HG02610 (cell line): ENCODE measurements around the gene EIF2AK3.
"Not testable (repeated sequence)": the region's sequence is repeated elsewhere in the genome, so short reads cannot be mapped to it uniquely, and the experiment has no call there.

Experiments used
- ATAC-seq: cut with Tn5 transposase; IDR thresholded peaks from one replicate; pipeline ENCODE4 v1.9.1; 2021; ENCODE audit warnings: mild to moderate bottlenecking, moderate library complexity; ENCODE audit not compliant: unreplicated experiment

EIF2AK3 gene

DNA sequence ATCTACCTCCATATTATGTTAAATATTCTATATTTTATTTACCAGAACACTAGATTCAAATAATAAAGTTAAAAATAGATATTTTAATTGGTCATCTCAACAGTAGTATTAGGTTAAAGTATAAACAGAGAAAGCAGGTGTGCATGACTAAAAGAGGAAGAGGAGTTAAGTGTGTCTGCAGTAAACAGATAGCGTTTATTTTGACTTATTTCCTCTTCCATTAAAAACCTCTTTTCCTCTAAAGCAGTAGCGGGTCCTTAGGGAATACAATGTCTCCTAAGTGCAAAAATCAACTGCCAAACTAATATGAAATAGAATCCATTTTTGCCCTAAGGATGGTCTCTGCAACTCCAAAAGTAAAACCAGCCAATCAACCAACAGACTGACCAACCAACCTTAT lies 27.7 kb downstream of the EIF2AK3 start:
- no peak for ATAC-seq

DNA sequence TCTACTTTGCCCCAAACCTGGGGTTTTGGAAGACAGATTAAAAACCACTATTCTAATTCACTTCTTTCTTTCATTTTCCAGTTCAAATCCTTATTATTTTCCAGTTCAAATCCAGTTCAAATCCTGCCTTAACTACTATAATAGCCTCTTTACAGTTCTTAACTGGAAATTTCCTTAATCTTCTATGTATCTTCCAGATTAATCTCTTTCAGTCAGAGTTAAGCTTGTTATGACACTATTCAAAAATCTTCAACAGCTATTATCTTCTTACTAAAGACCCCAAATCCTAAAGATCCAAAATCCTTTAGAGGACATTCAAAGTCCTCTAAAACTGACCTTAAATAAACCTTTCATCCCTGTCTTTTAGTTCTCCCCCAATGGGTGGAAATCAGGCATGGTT lies 30.1 kb downstream of the EIF2AK3 start:
- ATAC-seq, result no peak

DNA sequence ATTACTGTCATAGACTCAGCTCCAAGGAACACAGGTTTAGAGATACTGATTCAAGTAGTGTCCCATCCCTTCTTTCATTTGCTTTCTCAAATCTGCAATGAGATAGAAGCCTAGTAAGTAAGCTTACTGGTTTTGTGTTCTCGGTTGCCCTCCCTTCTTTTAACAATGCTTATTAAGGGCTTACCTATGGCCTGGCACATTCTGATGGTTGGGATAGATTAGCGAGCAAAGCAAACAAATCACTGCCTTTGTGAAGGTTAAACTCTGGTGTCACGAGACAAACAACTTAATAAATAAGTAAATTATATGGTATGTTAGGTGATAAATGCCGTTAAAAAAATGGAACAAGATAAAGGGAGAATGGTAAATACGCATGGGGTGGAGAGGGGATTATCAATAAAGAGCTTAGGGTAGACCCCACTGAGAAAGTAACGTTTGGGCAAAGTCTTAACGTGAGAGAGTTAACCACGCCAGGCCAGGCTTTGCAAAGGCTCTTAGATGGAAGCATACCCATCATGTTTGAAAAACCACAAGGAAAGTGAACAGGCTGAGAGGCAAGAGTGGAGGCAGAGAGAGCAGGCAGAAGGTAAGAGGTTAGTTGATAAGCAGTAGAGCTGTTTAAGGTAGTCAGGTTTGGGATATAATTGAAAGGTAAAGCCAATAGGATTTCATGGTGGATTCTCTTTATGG lies 31.0 kb downstream of the EIF2AK3 start:
- no peak for ATAC-seq

DNA sequence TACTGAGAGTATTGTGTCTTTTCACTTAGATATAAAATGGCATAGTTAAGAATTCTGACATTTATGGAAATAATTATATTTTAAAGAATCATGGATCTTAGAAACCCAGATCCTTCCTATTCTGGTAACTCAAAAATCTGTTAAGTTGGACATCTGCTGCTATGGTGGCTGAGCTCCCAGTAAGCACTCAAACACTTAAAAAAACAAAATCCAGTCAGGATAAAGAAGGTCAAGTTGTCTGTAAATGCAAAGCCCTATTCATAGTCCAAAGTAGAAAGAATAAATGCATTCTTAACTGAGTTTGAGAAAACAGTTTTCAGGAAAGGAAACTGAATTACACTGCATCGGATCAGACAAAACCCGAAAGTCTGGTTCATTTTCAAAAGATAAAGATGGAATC lies 35.6 kb downstream of the EIF2AK3 start:
- no peak for ATAC-seq

DNA sequence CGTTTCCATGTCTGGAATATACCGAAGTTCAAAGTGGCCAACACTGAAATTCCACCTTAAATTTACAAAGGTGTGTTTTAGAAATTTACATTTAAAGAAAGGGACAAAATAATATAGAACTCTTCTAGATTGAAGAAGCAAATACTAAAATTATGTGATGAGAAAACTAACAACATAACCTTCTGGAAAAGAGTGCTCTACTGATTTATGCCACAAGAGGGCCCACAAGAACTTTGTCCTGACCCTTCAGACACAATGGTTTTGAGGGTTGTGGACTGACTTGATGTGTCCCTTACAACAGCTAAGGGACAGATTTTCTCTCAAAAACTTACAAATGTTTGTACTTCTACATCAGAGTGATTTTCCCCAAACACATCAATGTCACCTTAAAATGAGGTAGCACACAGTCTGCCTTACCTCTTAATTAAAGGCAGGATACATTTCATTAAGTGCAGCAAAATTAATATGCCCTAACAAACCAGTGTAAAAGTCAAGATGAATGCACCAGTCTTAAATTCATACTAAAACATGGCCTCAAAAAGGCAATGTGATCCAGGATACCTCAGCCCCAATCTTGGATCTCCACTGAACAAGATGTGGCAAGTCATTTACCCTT lies 36.2 kb downstream of the EIF2AK3 start:
- peak; percentile 76 for ATAC-seq

DNA sequence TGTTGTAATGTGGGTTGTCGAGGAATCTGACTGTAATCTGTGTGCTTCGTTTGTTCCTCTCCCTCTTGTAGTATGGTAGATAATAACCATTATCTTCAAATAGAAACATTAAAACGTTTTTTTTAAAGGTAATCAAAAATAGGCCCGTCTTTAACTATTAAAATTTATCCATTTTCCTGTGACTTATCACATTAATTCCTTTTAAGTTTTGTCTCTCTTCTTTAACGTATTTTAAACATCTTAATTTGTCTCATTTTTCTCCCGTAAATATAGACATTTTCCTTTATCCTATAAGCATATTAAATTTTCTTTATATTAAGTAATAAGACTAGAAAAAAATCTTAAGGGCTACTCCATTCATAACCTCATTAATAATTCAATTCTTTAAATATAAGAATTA lies 41.3 kb downstream of the EIF2AK3 start:
- ATAC-seq, result no peak

DNA sequence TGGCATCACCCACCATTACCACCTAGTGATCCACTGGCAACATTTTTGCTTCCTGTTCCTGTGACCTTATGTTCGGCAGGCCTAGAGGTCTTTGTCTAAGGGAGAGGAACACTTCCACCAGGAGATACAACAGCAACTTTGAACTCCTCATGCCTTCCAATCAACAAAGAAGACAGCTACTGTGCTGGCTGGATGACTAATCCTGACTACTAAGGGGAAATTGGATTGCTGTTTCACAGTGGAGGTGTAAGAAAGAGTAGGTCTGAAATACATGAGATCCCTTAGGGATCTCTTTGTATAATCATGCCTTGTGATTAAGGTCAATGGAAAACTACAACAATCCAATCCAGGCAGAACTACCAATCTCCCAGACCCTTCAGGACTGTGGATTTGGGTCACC lies 45.2 kb downstream of the EIF2AK3 start:
- ATAC-seq, result no peak

DNA sequence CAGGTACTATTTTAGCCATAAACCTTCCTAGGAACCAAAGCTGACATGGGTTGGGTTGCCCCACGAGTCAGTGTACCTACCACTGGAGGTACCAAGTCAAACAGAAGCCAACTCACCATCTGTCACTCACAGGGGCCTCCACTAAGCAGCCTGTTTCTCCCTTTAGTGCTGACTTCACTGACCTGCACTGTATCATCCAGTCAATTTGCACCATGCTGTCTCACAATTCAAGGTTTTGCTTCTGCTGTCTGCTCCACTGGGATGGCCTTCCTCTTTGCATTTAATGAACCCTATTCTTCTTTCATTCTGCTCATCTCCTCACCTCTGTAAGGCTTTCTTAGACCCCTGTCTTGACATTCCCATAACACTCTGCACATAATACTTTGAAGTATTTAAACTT lies 47.2 kb downstream of the EIF2AK3 start:
- ATAC-seq, result no peak

DNA sequence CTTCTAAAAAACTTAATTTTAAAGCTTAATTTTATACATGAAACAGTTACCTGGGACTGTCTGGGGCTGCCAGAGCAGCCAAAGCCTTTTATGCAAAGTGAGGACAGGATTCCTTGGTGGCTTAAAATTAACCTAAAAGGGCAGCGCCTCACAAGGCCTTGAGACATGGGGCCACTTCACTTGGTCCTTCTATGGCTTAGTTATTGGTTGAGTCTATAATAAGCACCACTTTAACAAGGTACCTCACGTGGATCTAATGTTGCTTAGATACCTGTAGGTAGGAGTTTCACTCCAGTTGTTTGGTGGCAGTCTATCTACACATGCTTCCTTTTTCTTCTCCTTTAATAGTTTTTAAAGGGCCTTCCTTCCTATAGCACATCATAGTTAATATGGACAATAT lies 51.6 kb downstream of the EIF2AK3 start:
- ATAC-seq, result no peak

DNA sequence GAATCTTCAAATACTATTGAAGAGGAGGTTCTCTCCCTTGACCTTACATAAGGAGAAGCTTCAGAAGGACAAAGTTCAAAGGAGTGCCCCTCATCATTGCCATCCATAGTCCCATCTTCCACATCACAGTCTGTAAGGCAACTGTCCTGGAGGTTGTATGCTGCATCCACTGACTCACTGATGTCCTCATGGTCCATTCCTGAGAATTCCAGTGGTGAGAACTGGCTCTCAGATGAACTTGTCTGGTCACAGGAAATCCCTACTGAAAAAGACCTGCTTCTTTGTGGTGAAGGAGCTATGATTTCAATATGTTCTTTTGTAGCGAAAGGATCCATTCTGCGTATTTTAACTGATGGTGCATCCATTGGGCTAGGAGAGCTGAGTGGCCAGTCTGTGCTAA lies 52.2 kb downstream of the EIF2AK3 start:
- ATAC-seq, result no peak

DNA sequence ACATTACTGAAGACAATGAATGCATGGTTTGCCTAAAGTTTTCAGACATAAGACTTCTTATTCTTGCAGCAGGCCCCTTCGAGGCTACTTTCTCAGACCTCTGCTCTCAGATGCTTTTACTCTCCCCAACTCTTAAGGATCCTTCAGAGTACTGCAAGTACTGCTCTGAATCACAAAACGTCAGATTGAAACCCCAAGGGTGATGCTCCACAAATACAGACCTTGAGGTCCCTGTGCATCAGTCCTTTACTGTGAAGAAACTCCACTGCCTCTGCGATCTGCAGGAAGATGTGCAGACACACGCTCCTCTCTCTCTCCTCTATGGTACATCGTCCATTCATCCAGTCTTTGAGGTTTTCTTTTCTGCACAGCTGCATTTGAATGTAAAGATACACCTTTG lies 52.8 kb downstream of the EIF2AK3 start:
- ATAC-seq, result peak; percentile 98

DNA sequence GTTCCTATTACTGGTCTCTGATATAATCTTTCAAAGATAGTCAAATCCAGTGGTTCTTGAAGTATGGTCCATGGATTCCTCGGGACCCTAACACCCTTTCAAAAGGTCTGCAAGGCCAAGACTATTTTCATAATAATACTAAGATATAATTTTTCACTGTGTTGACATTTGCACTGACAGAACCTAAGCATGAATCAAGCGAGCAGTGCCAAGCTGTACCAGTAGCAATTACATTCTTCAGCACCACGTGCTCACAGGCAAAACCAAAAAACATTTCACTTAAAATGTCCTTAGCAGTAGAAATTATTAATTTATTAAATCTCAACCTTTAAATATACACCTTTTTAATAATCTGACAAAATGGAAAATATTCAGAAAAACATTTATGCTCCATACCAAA lies 59.1 kb downstream of the EIF2AK3 start:
- ATAC-seq, result no peak

DNA sequence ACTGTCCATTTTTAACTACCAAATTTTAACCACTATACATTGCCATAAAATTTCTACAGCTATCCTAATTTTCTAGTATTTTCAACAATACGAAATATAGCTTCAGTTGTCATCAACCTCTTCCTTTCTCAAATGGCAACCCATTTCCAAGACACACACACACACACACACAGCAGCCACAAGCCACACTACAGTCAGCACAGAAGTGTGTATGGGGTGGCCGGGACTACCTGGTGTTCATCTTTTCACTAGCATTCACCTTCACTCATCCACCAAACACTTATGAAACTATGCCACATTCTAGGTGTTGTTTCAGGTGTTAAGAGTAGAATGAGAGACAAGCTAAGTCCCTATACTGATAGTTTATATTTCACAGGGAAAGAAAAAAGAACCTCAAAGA lies 62.9 kb downstream of the EIF2AK3 start:
- no peak for ATAC-seq

DNA sequence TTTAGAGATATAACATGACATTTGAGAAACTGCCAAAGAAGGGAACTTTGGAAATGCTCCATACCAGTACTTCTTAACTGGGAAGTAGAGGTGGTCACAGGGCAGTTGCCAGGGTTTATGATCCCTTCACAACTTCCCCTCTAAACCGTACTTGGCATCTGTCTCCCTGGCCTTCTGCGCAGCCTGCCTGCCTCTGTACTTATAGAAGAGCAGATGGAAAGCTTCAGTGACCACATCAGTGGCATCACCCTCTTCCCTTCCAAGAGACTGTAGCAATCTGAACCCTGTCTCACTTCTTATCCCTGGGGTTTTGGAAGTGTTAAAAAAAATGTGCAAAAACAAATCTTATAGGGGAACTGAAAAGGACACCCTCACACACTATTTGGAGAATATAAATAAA lies 64.1 kb downstream of the EIF2AK3 start:
- no peak for ATAC-seq

DNA sequence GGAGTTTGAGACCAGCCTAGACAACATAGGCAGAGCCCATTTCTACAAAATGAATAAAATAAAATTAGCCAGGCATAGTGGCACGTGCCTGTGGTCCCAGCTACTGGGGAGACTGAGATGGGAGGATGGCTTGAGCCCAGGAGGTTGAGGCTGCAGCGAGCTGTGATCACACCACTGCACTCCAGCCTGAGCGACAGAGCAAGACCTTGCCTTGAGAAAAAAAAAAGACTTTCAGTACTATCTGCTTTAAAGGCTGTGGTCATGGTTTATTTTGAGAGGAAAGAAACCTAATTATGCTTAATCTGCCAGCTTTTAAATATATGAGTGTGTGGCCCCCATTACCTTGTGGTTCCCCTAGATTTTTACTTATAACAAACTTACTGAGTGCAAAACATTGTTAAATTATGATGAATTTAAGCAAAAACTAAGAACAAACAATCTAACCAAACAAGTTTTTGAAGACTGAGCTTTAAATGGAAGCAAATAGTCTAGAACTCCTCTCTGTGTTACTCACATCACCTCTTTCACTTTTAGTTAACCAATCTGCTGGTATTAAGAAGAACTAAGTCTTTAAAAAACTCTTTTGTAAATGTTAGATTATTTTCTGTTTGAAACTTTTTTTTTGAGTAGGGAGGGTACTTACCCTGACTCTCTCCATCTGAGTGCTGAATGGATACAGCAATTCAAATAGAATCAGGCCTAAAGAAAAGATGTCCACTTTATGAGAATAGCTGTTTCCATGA lies 65.4 kb downstream of the EIF2AK3 start:
- peak; percentile 83 for ATAC-seq

DNA sequence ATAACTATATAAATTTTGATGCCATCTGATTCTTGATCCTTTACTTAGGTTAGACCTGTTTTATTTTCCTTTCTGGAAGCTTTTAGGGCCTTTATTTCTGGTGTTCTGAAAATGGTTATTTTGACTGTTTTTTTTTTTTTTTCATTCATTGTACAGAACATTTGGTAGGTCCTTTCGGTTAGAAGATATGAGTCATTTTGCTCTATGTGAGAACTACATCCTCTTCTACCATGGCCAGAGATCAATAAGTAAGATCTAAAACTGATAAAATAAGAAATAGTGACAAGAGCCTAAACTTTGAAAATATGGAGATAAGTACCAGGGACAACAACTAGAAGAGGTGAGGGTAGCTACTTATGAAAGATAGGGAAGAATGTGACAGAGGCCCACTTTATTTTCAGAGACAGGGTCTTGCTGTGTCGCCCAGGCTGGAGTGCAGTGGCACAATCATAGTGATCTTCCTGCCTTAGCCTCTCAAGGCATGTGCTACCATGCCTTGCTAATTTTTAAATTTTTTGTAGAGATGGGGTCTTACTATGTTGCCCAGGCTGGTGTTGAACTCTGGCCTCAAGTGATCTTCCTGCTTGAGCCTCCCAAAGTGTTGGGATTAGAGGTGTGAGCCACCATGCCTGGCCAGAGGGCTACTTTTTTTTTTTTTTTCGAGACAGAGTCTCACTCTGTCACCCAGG lies 66.5 kb downstream of the EIF2AK3 start:
- ATAC-seq, result peak; percentile 24

DNA sequence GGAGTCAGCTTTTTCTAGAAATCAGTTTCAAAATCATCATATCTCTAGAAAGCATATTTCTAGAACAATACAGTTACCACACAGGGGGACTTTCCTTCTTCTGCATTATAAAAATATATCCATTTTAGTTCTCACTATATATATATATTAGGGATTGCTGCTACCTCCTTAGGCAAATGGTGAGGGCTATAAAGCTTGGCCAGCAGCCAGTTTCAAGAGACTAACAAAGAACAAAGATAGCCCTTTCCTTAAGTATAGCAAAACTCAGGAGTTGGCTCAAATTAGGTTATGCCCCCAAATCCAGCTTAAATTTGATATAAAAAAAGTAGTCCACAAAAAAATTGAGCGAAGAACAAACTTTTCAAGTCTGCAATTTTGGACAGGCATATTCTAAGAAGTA lies 70.0 kb downstream of the EIF2AK3 start:
- ATAC-seq, result no peak

DNA sequence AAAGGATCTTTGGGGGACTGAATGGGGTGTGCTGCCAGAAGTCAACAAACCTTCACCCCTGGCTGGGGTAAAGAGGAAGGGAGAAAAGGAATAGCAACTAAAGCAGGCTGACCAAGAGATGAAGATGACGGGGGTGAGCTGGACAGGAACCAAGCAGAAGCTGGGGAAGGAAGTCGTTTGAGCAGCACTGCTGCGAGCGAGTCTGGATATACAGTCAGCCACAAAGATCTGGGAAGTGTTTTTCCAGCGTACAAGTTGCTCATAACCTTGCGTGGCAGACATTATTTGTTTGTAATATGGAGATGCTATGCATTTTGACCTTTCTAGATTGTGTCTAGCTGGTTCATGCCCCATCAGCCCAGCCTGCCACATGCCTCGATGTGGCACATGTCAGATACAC lies 71.2 kb downstream of the EIF2AK3 start:
- ATAC-seq, result no peak

DNA sequence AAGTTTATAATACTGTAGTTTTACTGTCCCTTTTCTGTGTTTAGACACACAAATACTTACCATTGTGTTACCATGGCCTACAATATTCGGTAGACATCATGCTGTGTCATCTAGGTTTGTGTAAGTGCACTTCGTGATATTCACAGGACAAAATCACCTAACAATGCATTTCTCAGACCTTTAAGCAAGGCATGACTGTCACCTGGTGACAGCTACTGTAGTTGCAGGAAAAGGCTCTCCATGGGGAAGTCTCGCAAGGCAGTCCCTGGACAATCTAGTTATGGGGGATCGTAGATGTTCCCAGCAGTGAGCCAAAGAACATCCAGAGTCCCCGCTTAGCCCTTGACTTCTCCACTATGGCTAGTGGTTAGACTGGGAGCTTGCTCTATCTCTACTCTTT lies 73.1 kb downstream of the EIF2AK3 start:
- ATAC-seq, result no peak

DNA sequence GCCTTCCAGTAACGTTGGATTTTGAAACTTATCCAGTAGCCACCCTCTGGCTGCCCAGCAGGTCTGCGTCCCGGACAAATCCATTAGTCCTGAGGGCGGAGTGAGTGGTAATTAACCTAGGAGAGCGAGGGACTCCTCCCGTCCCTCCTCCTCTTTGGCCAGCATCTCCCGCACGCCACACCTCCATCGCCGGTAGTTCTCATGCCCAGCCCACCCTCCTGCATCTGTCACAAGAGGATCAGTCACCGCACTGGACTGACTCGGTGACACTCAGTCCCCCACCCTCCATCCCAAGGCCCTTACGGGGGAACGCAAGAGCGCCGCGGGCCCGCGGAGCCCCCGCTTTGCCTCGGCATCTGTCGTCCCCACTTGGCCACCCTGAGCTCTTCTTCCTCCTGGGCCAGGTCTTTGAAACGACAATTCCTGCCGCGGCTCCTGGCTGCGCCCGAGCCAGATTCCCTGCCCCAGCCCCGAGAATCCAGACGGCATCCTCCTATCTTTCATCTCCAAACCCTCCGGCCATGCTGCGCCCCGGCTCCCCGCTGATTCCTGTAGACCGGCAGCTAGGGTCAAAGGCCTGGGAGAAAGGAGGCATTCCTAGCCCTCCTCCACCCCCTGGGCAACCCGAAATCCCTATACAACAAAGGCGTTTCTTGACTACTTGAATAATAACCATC lies 77.5 kb downstream of the EIF2AK3 start:
- ATAC-seq, result no peak

DNA sequence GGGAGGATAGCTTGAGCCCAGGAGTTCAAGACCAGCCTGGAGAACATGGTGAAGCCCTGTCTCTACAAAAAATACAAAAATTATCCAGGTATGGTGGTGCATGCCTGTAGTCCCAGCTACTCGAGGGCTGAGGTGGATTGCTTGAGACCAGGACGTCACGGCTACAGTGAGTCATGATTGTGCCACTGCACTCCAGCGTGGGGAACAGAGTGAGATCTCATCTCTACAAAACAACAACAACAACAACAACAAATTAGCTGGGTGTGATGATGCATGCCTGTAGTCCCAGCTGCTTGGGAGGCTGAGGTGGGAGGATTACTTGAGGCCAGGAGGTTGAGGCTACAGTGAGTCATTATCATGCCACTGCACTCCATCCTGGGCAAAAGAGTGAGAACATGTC lies 81.0 kb downstream of the EIF2AK3 start:
- ATAC-seq, result not testable (repeated sequence)
